Measurements from ENCODE around the gene CLMN. TPM values are rescaled to one million over a fixed set of nuclear protein-coding genes. Genes with fewer than 3 reads are reported as not detected.

The CLMN gene
- total RNA-seq, 5 donors from 2014 or later (not counting 1 experiment from before 2014, with no cell fraction given): 0.68 to 2.2 (median 0.99) TPM

DNA sequence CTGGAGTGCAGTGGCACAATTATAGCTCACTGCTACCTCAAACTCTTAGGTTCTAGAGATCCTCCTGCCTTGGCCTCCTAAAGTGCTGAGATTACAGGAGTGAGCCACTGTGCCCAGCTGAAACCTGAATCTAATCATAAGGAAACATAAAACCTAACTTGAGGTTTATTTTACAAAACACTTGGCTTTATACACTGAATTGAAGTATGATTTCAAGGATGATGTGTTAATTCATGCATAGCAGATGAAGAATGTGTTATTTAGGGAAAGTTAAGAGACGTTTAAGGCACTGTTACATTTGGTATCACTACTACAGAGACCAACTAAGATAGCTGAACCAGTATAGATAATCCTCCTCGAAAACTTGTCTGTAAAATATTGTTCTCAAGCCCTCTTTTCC, 168.8 kb downstream of the CLMN start:
- peaks cover 8 to 37% of the 10 kb centered on the region in 2 experiments for H3K4me1 ChIP-seq (ENCODE audit: control insufficient read depth in 1 of 2, extremely low read depth in 1 of 2, insufficient read depth in 2 of 2, low read length in 2 of 2)
- no peaks in the 10 kb centered on the region for H3K27me3 ChIP-seq (replicated peaks in 1 of 2; ENCODE audit: control insufficient read depth in 2 of 2, extremely low read depth in 1 of 2, insufficient read depth in 2 of 2, low read length in 1 of 2)
- no CpG with 5 or more reads among the region's 2 CpGs for WGBS (ENCODE audit: insufficient coverage)
- no peak overlapping the region for H3K27ac ChIP-seq (ENCODE audit: low read length)
- H3K9me3 ChIP-seq: no peaks in the 10 kb centered on the region
- Mint-ChIP-seq H3K36me3 (peaks cover 16% of the 10 kb centered on the region), H3K9me3 (peaks cover 0 to 4% (median 4%) of the 10 kb centered on the region in 3 donors), H3K27ac (no peak overlapping the region), H3K4me1 (peaks cover 91 to 95% (median 93%) of the 10 kb centered on the region in 3 donors), H3K4me3 (peak overlapping the region in 1 of 3 donors; percentile 10), H3K27me3 (no peaks in the 10 kb centered on the region)
- ChIA-PET CTCF (no interaction called here), POLR2A (no interaction called here)
- no peak overlapping the region for H3K4me3 ChIP-seq (ENCODE audit: control insufficient read depth in 1 of 2, extremely low read depth in 1 of 2, low read length in 1 of 2)
- peaks cover 0 to 4% of the 10 kb centered on the region in 2 donors for H3K36me3 ChIP-seq (ENCODE audit: control insufficient read depth in 2 of 2, extremely low read depth in 1 of 2, insufficient read depth in 1 of 2, low read length in 1 of 2)
- ATAC-seq (replicated peaks in 1 of 4): no peak
- DNase-seq: no peak

DNA sequence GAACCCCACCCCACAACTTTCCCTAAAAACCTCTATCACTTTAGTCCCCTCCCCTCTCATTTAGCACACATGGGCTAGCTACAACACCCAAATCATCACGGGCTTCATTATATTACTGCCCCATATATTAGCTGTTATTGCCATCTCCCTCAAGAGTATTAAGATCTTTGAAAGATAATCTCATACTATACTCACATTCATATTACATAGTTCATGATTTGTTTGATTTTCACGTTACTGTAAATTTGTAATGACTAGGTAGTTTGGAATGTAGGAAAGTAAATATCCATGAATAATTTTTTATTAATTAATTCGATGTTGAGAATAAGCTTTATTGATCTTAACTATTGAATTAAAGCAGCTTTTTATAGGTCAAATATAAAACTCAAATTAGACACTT, 170.3 kb downstream of the CLMN start:
- H3K4me3 Mint-ChIP-seq: no peak overlapping the region
- Histone ChIP-seq H3K4me3 (ENCODE audit: control insufficient read depth in 1 of 2, extremely low read depth in 1 of 2, low read length in 1 of 2) (no peak overlapping the region), H3K27ac (ENCODE audit: low read length) (no peak overlapping the region), H3K4me1 (ENCODE audit: control insufficient read depth in 1 of 2, extremely low read depth in 1 of 2, insufficient read depth in 2 of 2, low read length in 2 of 2) (peaks cover 3 to 23% of the 10 kb centered on the region in 2 experiments), H3K9me3 (peaks cover 2% of the 10 kb centered on the region), H3K27me3 (replicated peaks in 1 of 2; ENCODE audit: control insufficient read depth in 2 of 2, extremely low read depth in 1 of 2, insufficient read depth in 2 of 2, low read length in 1 of 2) (no peaks in the 10 kb centered on the region), H3K36me3 (ENCODE audit: control insufficient read depth in 2 of 2, extremely low read depth in 1 of 2, insufficient read depth in 1 of 2, low read length in 1 of 2) (peaks cover 0 to 4% of the 10 kb centered on the region in 2 donors)
- no CpG with 5 or more reads among the region's 3 CpGs for WGBS (ENCODE audit: insufficient coverage)
- H3K9me3 Mint-ChIP-seq: peaks cover 7 to 15% (median 13%) of the 10 kb centered on the region in 3 donors
- peaks cover 28% of the 10 kb centered on the region for H3K36me3 Mint-ChIP-seq
- no peaks in the 10 kb centered on the region for H3K27me3 Mint-ChIP-seq
- ATAC-seq (replicated peaks in 1 of 4) (no peak), DNase-seq (no peak)
- peaks cover 87 to 89% (median 88%) of the 10 kb centered on the region in 3 donors for H3K4me1 Mint-ChIP-seq
- POLR2A ChIA-PET: no interaction called here
- CTCF ChIA-PET: interaction anchor here in 1 of 2 donors (0.6 kb wide), 1 partner anchor 60 kb away, joined by 7 read pairs; no protein-coding TSS in a partner anchor
- H3K27ac Mint-ChIP-seq: no peak overlapping the region

DNA sequence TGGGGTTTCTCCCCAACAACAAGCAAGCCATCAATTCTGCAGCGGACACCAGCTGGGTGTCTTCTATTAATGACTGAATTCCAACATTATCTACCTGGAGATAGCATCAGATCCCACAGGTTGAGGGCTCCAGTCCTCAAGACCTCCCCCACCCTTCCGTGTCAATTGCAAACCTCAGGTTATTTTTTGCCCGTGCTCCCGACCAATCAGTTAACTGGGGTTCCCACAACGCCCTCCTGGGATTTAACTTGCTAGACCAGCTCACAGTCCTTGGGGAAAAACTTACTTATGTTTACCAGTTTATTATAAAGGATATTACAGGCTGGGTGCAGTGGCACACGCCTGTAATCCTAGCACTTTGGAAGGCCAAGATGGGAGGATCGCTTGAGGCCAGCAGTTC, 172.1 kb downstream of the CLMN start:
- WGBS (ENCODE audit: insufficient coverage): 100% methylated on average over 1 of the region's 7 CpGs

GRCh38 chr14:95146079-95146771, 173.5 kb downstream of the CLMN start:
- peaks cover 84 to 87% (median 87%) of the 10 kb centered on the region in 3 donors for H3K4me1 Mint-ChIP-seq

More for the DNA sequence above, 172.1 kb downstream of the CLMN start:
- Mint-ChIP-seq H3K27ac (no peak overlapping the region), H3K4me1 (peaks cover 85 to 89% (median 87%) of the 10 kb centered on the region in 3 donors), H3K4me3 (no peak overlapping the region), H3K27me3 (no peaks in the 10 kb centered on the region), H3K9me3 (peaks cover 7 to 15% (median 13%) of the 10 kb centered on the region in 3 donors), H3K36me3 (peaks cover 28% of the 10 kb centered on the region)
- peaks cover 0 to 4% of the 10 kb centered on the region in 2 donors for H3K36me3 ChIP-seq (ENCODE audit: control insufficient read depth in 2 of 2, extremely low read depth in 1 of 2, insufficient read depth in 1 of 2, low read length in 1 of 2)
- no peak overlapping the region for H3K4me3 ChIP-seq (ENCODE audit: control insufficient read depth in 1 of 2, extremely low read depth in 1 of 2, low read length in 1 of 2)
- H3K27ac ChIP-seq (ENCODE audit: low read length): no peak overlapping the region
- no peaks in the 10 kb centered on the region for H3K27me3 ChIP-seq (replicated peaks in 1 of 2; ENCODE audit: control insufficient read depth in 2 of 2, extremely low read depth in 1 of 2, insufficient read depth in 2 of 2, low read length in 1 of 2)
- no peak for DNase-seq
- ChIA-PET POLR2A (no interaction called here), CTCF (no interaction called here)
- peaks cover 2% of the 10 kb centered on the region for H3K9me3 ChIP-seq
- peaks cover 3 to 21% of the 10 kb centered on the region in 2 experiments for H3K4me1 ChIP-seq (ENCODE audit: control insufficient read depth in 1 of 2, extremely low read depth in 1 of 2, insufficient read depth in 2 of 2, low read length in 2 of 2)
- ATAC-seq (replicated peaks in 1 of 4): no peak

GRCh38 chr14:95144849-95145248, 174.9 kb downstream of the CLMN start:
- no CpG with 5 or more reads among the region's 2 CpGs for WGBS (ENCODE audit: insufficient coverage)
- Mint-ChIP-seq H3K27me3 (no peaks in the 10 kb centered on the region), H3K9me3 (peaks cover 7 to 15% (median 13%) of the 10 kb centered on the region in 3 donors), H3K36me3 (peaks cover 32% of the 10 kb centered on the region), H3K4me1 (peaks cover 83 to 86% (median 85%) of the 10 kb centered on the region in 3 donors), H3K4me3 (peak overlapping the region in 1 of 3 donors; percentile 5), H3K27ac (no peak overlapping the region)
- H3K4me3 ChIP-seq (ENCODE audit: control insufficient read depth in 1 of 2, extremely low read depth in 1 of 2, low read length in 1 of 2): no peak overlapping the region
- ChIA-PET POLR2A (no interaction called here), CTCF (no interaction called here)
- H3K36me3 ChIP-seq (ENCODE audit: control insufficient read depth in 2 of 2, extremely low read depth in 1 of 2, insufficient read depth in 1 of 2, low read length in 1 of 2): peaks cover 0 to 4% of the 10 kb centered on the region in 2 donors
- ATAC-seq (replicated peaks in 1 of 4) (no peak), DNase-seq (no peak)
- H3K4me1 ChIP-seq (ENCODE audit: control insufficient read depth in 1 of 2, extremely low read depth in 1 of 2, insufficient read depth in 2 of 2, low read length in 2 of 2): peaks cover 3 to 8% of the 10 kb centered on the region in 2 experiments
- peaks cover 2% of the 10 kb centered on the region for H3K9me3 ChIP-seq
- no peak overlapping the region for H3K27ac ChIP-seq (ENCODE audit: low read length)
- H3K27me3 ChIP-seq (replicated peaks in 1 of 2; ENCODE audit: control insufficient read depth in 2 of 2, extremely low read depth in 1 of 2, insufficient read depth in 2 of 2, low read length in 1 of 2): no peaks in the 10 kb centered on the region

More at GRCh38 chr14:95146079-95146771, 173.5 kb downstream of the CLMN start:
- no peak overlapping the region for H3K4me3 Mint-ChIP-seq
- no peak for ATAC-seq (replicated peaks in 1 of 4)
- peaks cover 7 to 15% (median 13%) of the 10 kb centered on the region in 3 donors for H3K9me3 Mint-ChIP-seq
- no peak overlapping the region for H3K27ac ChIP-seq (ENCODE audit: low read length)
- H3K36me3 ChIP-seq (ENCODE audit: control insufficient read depth in 2 of 2, extremely low read depth in 1 of 2, insufficient read depth in 1 of 2, low read length in 1 of 2): peaks cover 0 to 4% of the 10 kb centered on the region in 2 donors
- no peaks in the 10 kb centered on the region for H3K27me3 Mint-ChIP-seq
- ChIA-PET CTCF (no interaction called here), POLR2A (no interaction called here)
- no peak for DNase-seq
- no peak overlapping the region for H3K27ac Mint-ChIP-seq
- peaks cover 3 to 12% of the 10 kb centered on the region in 2 experiments for H3K4me1 ChIP-seq (ENCODE audit: control insufficient read depth in 1 of 2, extremely low read depth in 1 of 2, insufficient read depth in 2 of 2, low read length in 2 of 2)
- H3K27me3 ChIP-seq (replicated peaks in 1 of 2; ENCODE audit: control insufficient read depth in 2 of 2, extremely low read depth in 1 of 2, insufficient read depth in 2 of 2, low read length in 1 of 2): no peaks in the 10 kb centered on the region
- 87% methylated on average over 7 of the region's 10 CpGs for WGBS (ENCODE audit: insufficient coverage)
- H3K9me3 ChIP-seq: peaks cover 2% of the 10 kb centered on the region
- peaks cover 30% of the 10 kb centered on the region for H3K36me3 Mint-ChIP-seq
- H3K4me3 ChIP-seq (ENCODE audit: control insufficient read depth in 1 of 2, extremely low read depth in 1 of 2, low read length in 1 of 2): no peak overlapping the region

DNA sequence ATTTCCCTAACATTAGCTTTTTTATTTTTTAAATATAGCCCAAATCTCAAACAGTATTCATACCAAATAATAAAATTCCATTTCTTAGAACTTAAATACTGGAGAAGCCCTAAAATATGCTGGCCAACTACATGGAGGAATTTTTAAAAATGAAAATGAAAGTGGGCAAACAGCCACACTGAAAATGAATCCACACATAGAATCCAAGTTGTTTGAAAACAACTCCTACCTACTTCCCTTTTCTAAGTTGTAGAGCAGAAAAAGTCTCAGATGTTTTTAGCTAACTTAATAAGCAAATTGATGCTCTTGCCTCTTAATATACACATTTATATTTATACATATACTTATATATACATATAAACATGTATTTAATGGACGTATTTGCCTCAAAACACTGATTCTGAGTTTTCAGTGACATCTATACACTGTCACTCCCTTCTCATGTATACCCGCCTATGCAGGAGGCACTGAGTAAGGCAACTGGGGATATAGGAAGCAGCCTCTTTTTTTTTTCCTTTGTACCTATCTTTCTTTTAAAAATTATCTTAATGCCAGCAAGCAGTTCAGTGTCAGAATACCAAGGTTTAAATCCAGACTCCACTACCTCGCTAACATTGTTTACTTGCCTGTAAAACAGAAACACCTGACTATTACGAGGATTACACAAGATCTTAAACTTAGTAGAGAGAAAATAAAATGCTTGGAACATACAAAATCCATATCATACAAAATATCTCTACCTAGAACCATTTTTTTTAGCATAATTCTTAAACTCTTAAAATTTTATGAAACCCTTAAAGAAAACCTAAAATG, 175.7 kb downstream of the CLMN start:
- Histone ChIP-seq H3K4me3 (ENCODE audit: control insufficient read depth in 1 of 2, extremely low read depth in 1 of 2, low read length in 1 of 2) (no peak overlapping the region), H3K9me3 (peaks cover 2% of the 10 kb centered on the region), H3K36me3 (ENCODE audit: control insufficient read depth in 2 of 2, extremely low read depth in 1 of 2, insufficient read depth in 1 of 2, low read length in 1 of 2) (peaks cover 0 to 4% of the 10 kb centered on the region in 2 donors), H3K27ac (ENCODE audit: low read length) (no peak overlapping the region), H3K4me1 (ENCODE audit: control insufficient read depth in 1 of 2, extremely low read depth in 1 of 2, insufficient read depth in 2 of 2, low read length in 2 of 2) (peaks cover 3 to 12% of the 10 kb centered on the region in 2 experiments), H3K27me3 (replicated peaks in 1 of 2; ENCODE audit: control insufficient read depth in 2 of 2, extremely low read depth in 1 of 2, insufficient read depth in 2 of 2, low read length in 1 of 2) (no peaks in the 10 kb centered on the region)
- ChIA-PET POLR2A (no interaction called here), CTCF (no interaction called here)
- H3K9me3 Mint-ChIP-seq: peaks cover 7 to 15% (median 13%) of the 10 kb centered on the region in 3 donors
- no peaks in the 10 kb centered on the region for H3K27me3 Mint-ChIP-seq
- no CpG with 5 or more reads among the region's 4 CpGs for WGBS (ENCODE audit: insufficient coverage)
- H3K4me1 Mint-ChIP-seq: peaks cover 85 to 88% (median 87%) of the 10 kb centered on the region in 3 donors
- H3K4me3 Mint-ChIP-seq: peak overlapping the region in 1 of 3 donors; percentile 20
- no peak overlapping the region for H3K27ac Mint-ChIP-seq
- ATAC-seq (replicated peaks in 1 of 4) (no peak), DNase-seq (no peak)
- H3K36me3 Mint-ChIP-seq: peaks cover 32% of the 10 kb centered on the region

Measured in T-cell (primary cell).